ENCODE data around the gene DDO. TPM values are rescaled to one million over a fixed set of nuclear protein-coding genes. Genes with fewer than 3 reads are reported as not detected.

DDO gene
- total and polyA plus RNA-seq, 2 of the 8 experiments (the other 6 are each of a cell fraction or from before 2014, with no cell fraction given) = not detected

- no peak for TF ChIP-seq SIN3A (conservative IDR thresholded peaks at IDR 0.05 in 1 of 2, IDR thresholded peaks at IDR 0.05 in 1 of 2; ENCODE audit: low read depth in 1 of 2, low read length in 2 of 2)
- TF ChIP-seq SP2 (IDR thresholded peaks at IDR 0.05; ENCODE audit: low read length) = no peak
- no peak for TF ChIP-seq KDM5A (IDR thresholded peaks at IDR 0.05; ENCODE audit: low read length)
- no peak for TF ChIP-seq SRF (IDR thresholded peaks at IDR 0.05; ENCODE audit: low read depth, low read length)
- H2BK12ac ChIP-seq (ENCODE audit: low read depth, low read length) = no peak overlapping the region
- H3K9me3 ChIP-seq (ENCODE audit: insufficient read depth in 2 of 2, low read depth in 1 of 2, low read length in 1 of 2) = no peaks in the 10 kb centered on the region
- no peaks in the 10 kb centered on the region; the same call in 1 of the 2 replicates for H3K79me1 ChIP-seq (ENCODE audit: low read depth, low read length)
- H2BK120ac ChIP-seq (replicated peaks; ENCODE audit: low read depth, low read length) = no peak overlapping the region
- no peaks in the 10 kb centered on the region for H3K36me3 ChIP-seq (ENCODE audit: control insufficient read depth in 2 of 4, insufficient read depth in 4 of 4, low read length in 3 of 4)
- H4K8ac ChIP-seq (ENCODE audit: extremely low read depth, insufficient read depth, low read length) = no peak overlapping the region
- H3K23me2 ChIP-seq (ENCODE audit: low read depth, low read length) = no peaks in the 10 kb centered on the region
- no peaks in the 10 kb centered on the region for H3K27me3 ChIP-seq (replicated peaks in 1 of 4; ENCODE audit: control insufficient read depth in 3 of 4, extremely low read depth in 1 of 4, insufficient read depth in 3 of 4, low read length in 3 of 4)
- ChIA-PET CTCF (ENCODE audit: partially characterized antibody) (interaction anchor here (1.9 kb wide), 1 partner anchor 346 kb away, joined by 5 read pairs; no protein-coding TSS in a partner anchor), POLR2A (ENCODE audit: partially characterized antibody) (no interaction called here)
- H3K4ac ChIP-seq (replicated peaks; ENCODE audit: insufficient read length, low read depth, low read length) = no peak overlapping the region
- H4K20me1 ChIP-seq (replicated peaks in 1 of 2; ENCODE audit: control insufficient read depth in 1 of 2, insufficient read depth in 2 of 2, low read length in 2 of 2) = no peaks in the 10 kb centered on the region
- no peak overlapping the region for H4K5ac ChIP-seq (ENCODE audit: insufficient read length, low read depth, low read length)
- H4K91ac ChIP-seq (replicated peaks; ENCODE audit: insufficient read length, low read length) = no peak overlapping the region
- H3K4me1 ChIP-seq (replicated peaks in 1 of 4; ENCODE audit: control insufficient read depth in 3 of 4, insufficient read depth in 4 of 4, low read length in 3 of 4) = no peaks in the 10 kb centered on the region
- no peak overlapping the region for H2AK5ac ChIP-seq (ENCODE audit: low read depth, low read length)
- H2AFZ ChIP-seq (ENCODE audit: low read length) = peak overlapping the region; percentile 28; the same call in 1 of the 2 replicates
- FAIRE-seq (no peak), DNase-seq (ENCODE audit: low read depth in 1 of 2, low spot score in 2 of 2) (no peak)
- no peak overlapping the region for H3K56ac ChIP-seq (replicated peaks; ENCODE audit: insufficient read length, low read depth, low read length)
- no peak overlapping the region for H3K18ac ChIP-seq (ENCODE audit: extremely low read depth, low read length)
- H3K4me3 ChIP-seq (ENCODE audit: extremely low read depth in 1 of 4, insufficient read depth in 2 of 4, low read depth in 3 of 4, low read length in 4 of 4) = no peak overlapping the region
- H2BK20ac ChIP-seq (ENCODE audit: low read length) = no peak overlapping the region
- no peaks in the 10 kb centered on the region for H3K79me2 ChIP-seq (ENCODE audit: control insufficient read depth in 1 of 2, insufficient read depth in 2 of 2, low read length in 2 of 2)
- no peak overlapping the region for H2BK5ac ChIP-seq (ENCODE audit: low read depth, low read length)
- H3K14ac ChIP-seq (ENCODE audit: insufficient read length) = no peak overlapping the region
- no peak overlapping the region for H3K9ac ChIP-seq (replicated peaks in 1 of 4; ENCODE audit: extremely low read depth in 1 of 4, low read depth in 3 of 4, low read length in 3 of 4)
- H3K23ac ChIP-seq (ENCODE audit: insufficient read length) = no peak overlapping the region
- H3K27ac ChIP-seq (ENCODE audit: low read depth, low read length) = no peak overlapping the region
- WGBS, 2 experiments (ENCODE audit: extremely low coverage in 1 of 2, insufficient coverage in 1 of 2, insufficient read length in 1 of 2, insufficient replicate concordance in 2 of 2, low coverage in 1 of 2, low lambda C conversion rate in 2 of 2, missing lambda C conversion rate in 1 of 2) = 97% methylated on average over 4 of the region's 4 CpGs; no CpG with 5 or more reads in 1 of the 2 experiments
- no peak overlapping the region for H3K4me2 ChIP-seq (ENCODE audit: insufficient read depth in 1 of 2, low read depth in 2 of 2, low read length in 2 of 2)
- H2BK15ac ChIP-seq (ENCODE audit: low read length) = no peak overlapping the region
Measured at GRCh38 chr6:110398778-110399177, 16.6 kb downstream of the DDO start.
